Measurements from ENCODE around the gene LNX1. TPM values are rescaled to one million over a fixed set of nuclear protein-coding genes. Genes with fewer than 3 reads are reported as not detected.

LNX1 gene
- total and polyA plus RNA-seq, 2 of the 13 experiments (the other 11 are each of a cell fraction or from before 2014, with no cell fraction given), result 0.49 TPM

DNA sequence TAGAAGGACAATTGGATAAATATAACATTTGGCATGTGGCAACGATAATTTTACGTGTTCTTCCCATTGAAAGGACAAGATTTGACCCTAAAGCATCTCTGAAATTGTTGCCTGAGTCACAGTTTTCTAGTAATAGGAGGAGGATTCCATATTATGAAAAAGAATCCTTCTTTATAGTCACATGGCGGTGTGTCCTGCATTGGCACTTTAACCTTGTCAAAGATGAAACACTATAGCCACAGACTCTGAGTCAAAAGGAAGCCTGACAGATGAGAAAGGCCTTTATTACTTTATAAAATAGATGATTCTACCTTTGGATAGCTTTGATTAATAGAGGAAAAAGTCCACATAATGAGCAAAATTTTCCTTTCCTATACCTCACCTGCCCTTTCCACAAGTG lies 11.5 kb downstream of the LNX1 start:
- BruUV-seq (replicated peaks), result no TSS peak
- no peak overlapping the region for H2AFZ ChIP-seq (ENCODE audit: low read length)
- WGBS (ENCODE audit: low lambda C conversion rate), result 28% methylated on average over 3 of the region's 3 CpGs
- in situ Hi-C loops (cut with HindIII; ENCODE audit: extremely low pct_ligation_motif_present, low pct_unique_long_range_greater_than_20kb) (no loop called here), intact Hi-C loops (cut with micrococcal nuclease; ENCODE audit: unreplicated experiment) (no loop called here)
- ChIA-PET CTCF (ENCODE audit: low intra/inter-chr PET ratio, low total read pairs) (no interaction called here), POLR2A (no interaction called here)
- H3K4me1 ChIP-seq (ENCODE audit: insufficient read depth, low read length), result peaks cover 50% of the 10 kb centered on the region
- H3K79me2 ChIP-seq (ENCODE audit: insufficient read depth, low read length), result no peaks in the 10 kb centered on the region
- H3K4me2 ChIP-seq (ENCODE audit: low read depth, low read length), result no peak overlapping the region
- ATAC-seq (no peak), FAIRE-seq (no peak), DNase-seq (ENCODE audit: low spot score) (no peak)
- H3K9me3 ChIP-seq (ENCODE audit: low read length), result no peaks in the 10 kb centered on the region
- H3K9ac ChIP-seq (ENCODE audit: insufficient read depth, low read depth, low read length), result no peak overlapping the region
- H3K36me3 ChIP-seq (replicated peaks in 1 of 2; ENCODE audit: control insufficient read depth in 1 of 2, insufficient read depth in 2 of 2, low read length in 2 of 2), result no peaks in the 10 kb centered on the region
- H3K27ac ChIP-seq (ENCODE audit: extremely low read length, insufficient read depth, low read length), result no peak overlapping the region
- no peaks in the 10 kb centered on the region for H3K27me3 ChIP-seq (ENCODE audit: control insufficient read depth in 1 of 2, insufficient read depth in 2 of 2, low read length in 2 of 2)
- H3K4me3 ChIP-seq (replicated peaks in 1 of 3; ENCODE audit: insufficient read depth in 1 of 3, low read depth in 2 of 3, low read length in 3 of 3), result no peak overlapping the region
- TF ChIP-seq, protein P1, sequence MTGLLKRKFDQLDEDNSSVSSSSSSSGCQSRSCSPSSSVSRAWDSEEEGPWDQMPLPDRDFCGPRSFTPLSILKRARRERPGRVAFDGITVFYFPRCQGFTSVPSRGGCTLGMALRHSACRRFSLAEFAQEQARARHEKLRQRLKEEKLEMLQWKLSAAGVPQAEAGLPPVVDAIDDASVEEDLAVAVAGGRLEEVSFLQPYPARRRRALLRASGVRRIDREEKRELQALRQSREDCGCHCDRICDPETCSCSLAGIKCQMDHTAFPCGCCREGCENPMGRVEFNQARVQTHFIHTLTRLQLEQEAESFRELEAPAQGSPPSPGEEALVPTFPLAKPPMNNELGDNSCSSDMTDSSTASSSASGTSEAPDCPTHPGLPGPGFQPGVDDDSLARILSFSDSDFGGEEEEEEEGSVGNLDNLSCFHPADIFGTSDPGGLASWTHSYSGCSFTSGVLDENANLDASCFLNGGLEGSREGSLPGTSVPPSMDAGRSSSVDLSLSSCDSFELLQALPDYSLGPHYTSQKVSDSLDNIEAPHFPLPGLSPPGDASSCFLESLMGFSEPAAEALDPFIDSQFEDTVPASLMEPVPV (CRISPR knock-in tag; IDR thresholded peaks at IDR 0.05), result no peak
- TF ChIP-seq KAT2B (IDR thresholded peaks at IDR 0.05; ENCODE audit: borderline replicate concordance, low read depth, low read length) (no peak), DNMT1 (CRISPR knock-in tag; IDR thresholded peaks at IDR 0.05) (no peak)
- TF ChIP-seq, protein P2, sequence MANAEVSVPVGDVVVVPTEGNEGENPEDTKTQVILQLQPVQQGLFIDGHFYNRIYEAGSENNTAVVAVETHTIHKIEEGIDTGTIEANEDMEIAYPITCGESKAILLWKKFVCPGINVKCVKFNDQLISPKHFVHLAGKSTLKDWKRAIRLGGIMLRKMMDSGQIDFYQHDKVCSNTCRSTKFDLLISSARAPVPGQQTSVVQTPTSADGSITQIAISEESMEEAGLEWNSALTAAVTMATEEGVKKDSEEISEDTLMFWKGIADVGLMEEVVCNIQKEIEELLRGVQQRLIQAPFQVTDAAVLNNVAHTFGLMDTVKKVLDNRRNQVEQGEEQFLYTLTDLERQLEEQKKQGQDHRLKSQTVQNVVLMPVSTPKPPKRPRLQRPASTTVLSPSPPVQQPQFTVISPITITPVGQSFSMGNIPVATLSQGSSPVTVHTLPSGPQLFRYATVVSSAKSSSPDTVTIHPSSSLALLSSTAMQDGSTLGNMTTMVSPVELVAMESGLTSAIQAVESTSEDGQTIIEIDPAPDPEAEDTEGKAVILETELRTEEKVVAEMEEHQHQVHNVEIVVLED (CRISPR knock-in tag; IDR thresholded peaks at IDR 0.05; ENCODE audit: borderline replicate concordance), result no peak
- TF ChIP-seq, protein P3, sequence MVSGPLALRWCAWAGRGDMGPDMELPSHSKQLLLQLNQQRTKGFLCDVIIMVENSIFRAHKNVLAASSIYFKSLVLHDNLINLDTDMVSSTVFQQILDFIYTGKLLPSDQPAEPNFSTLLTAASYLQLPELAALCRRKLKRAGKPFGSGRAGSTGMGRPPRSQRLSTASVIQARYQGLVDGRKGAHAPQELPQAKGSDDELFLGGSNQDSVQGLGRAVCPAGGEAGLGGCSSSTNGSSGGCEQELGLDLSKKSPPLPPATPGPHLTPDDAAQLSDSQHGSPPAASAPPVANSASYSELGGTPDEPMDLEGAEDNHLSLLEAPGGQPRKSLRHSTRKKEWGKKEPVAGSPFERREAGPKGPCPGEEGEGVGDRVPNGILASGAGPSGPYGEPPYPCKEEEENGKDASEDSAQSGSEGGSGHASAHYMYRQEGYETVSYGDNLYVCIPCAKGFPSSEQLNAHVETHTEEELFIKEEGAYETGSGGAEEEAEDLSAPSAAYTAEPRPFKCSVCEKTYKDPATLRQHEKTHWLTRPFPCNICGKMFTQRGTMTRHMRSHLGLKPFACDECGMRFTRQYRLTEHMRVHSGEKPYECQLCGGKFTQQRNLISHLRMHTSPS (CRISPR knock-in tag; IDR thresholded peaks at IDR 0.05; ENCODE audit: low read depth), result no peak
- H4K20me1 ChIP-seq (ENCODE audit: insufficient read depth, low read length), result no peaks in the 10 kb centered on the region

All from HepG2 (cell line).